ENCODE measurements around the gene CDH6.

- TF ChIP-seq CTCF (IDR thresholded peaks at IDR 0.05) (no peak), EZH2 (IDR thresholded peaks at IDR 0.05; ENCODE audit: borderline replicate concordance, insufficient read depth, low read depth, low read length, poor library complexity, severe bottlenecking) (no peak)
Measured at GRCh38 chr5:31365776-31366175, 172.3 kb downstream of the CDH6 start.

Data from B cell (primary cell).